Measurements from ENCODE around the gene KSR1.

- TF ChIP-seq CTCF (IDR thresholded peaks at IDR 0.05) (no peak), POLR2A (IDR thresholded peaks at IDR 0.05) (no peak)
Observed at GRCh38 chr17:27506348-27507218, 50.3 kb downstream of the KSR1 start.
